SK-N-SH (cell line): Measurements from ENCODE around the gene ATG7. TPM values are rescaled to one million over a fixed set of nuclear protein-coding genes. Genes with fewer than 3 reads are reported as not detected.
A peak's percentile ranks its signal among the peaks of the same experiment; 100 is the strongest.

ENCODE experiments used
- CTCF ChIA-PET: fragments of 300-600, 350-600 bp; formaldehyde crosslinking; extraction: SDS; loops from one replicate; lab custom pipeline; 2021; lab: Yijun Ruan, JAX
- POLR2A ChIA-PET: fragments of 350-600 bp; sonication (Branson Sonifier 250); formaldehyde crosslinking; extraction: SDS; loops from one replicate; lab custom pipeline; 2020; ENCODE audit warnings: antibody characterized with exemption, inconsistent platforms; lab: Yijun Ruan, JAX
- DNase-seq: peaks from one replicate; pipeline ENCODE4 v3.0.0; 2012
- H2AFZ ChIP-seq: fragments of 200-600 bp; sonication (generic); 2 replicates; pipeline ENCODE4 v1.8.1; 2016; ENCODE audit warnings: antibody characterized with exemption, mild to moderate bottlenecking, low read depth
- H3F3A ChIP-seq: fragments of 200-600 bp; sonication (generic); replicated peaks from 2 replicates; pipeline ENCODE3; 2016; ENCODE audit warnings: antibody characterized with exemption, mild to moderate bottlenecking; ENCODE audit not compliant: insufficient read depth
- H3K27ac ChIP-seq, 2 experiments: fragments of 200-500 bp in 1 of 2; fragments of 200-600 bp in 1 of 2; sonication (Bioruptor generic) in 1 of 2; sonication (generic), shearing (Covaris generic) in 1 of 2; 2 replicates each; pipeline versions ENCODE4 v1.5.1 to v1.6.1; 2014 to 2016; ENCODE audit warnings: low read depth in 2 of 2, inconsistent platforms in 1 of 2, low read length in 1 of 2, mild to moderate bottlenecking in 1 of 2, mixed read lengths in 1 of 2
- H3K27me3 ChIP-seq: fragments of 200-600 bp; sonication (generic), shearing (Covaris generic); 2 replicates; pipeline ENCODE4 v1.6.1; 2016; ENCODE audit warnings: mixed run types; ENCODE audit not compliant: insufficient read depth
- H3K36me3 ChIP-seq, 2 experiments: fragments of 200-500 bp in 1 of 2; fragments of 200-600 bp in 1 of 2; sonication (Bioruptor generic) in 1 of 2; sonication (generic) in 1 of 2; replicated peaks in 1 of 2; 2 replicates each; pipeline versions ENCODE3 to v1.5.1; 2014 to 2016; ENCODE audit warnings: low read length in 1 of 2, mild to moderate bottlenecking in 1 of 2; ENCODE audit not compliant: insufficient read depth in 2 of 2, control insufficient read depth in 1 of 2
- H3K4me1 ChIP-seq, 2 experiments: fragments of 200-500 bp in 1 of 2; fragments of 200-600 bp in 1 of 2; sonication (Bioruptor generic) in 1 of 2; sonication (generic), shearing (Covaris generic) in 1 of 2; 2 replicates each; pipeline versions ENCODE4 v1.5.1 to v1.6.1; 2014 to 2016; ENCODE audit warnings: low read depth in 1 of 2, low read length in 1 of 2, mixed run types in 1 of 2; ENCODE audit not compliant: insufficient read depth in 2 of 2, control insufficient read depth in 1 of 2
- H3K4me2 ChIP-seq: fragments of 200-600 bp; sonication (generic), shearing (Covaris generic); 2 replicates; pipeline ENCODE4 v1.6.1; 2017; ENCODE audit warnings: mixed run types
- H3K4me3 ChIP-seq, 2 experiments: fragments of 200-500 bp in 1 of 2; fragments of 200-600 bp in 1 of 2; sonication (Bioruptor generic) in 1 of 2; sonication (generic), shearing (Covaris generic) in 1 of 2; 2 replicates each; pipeline versions ENCODE4 v1.5.1 to v1.8.1; 2014 to 2016; ENCODE audit warnings: low read depth in 2 of 2, inconsistent platforms in 1 of 2, low read length in 1 of 2, mild to moderate bottlenecking in 1 of 2, mixed read lengths in 1 of 2, moderate library complexity in 1 of 2
- H3K79me2 ChIP-seq: fragments of 200-600 bp; sonication (generic); 2 replicates; pipeline ENCODE4 v1.8.1; 2017; ENCODE audit warnings: mild to moderate bottlenecking; ENCODE audit not compliant: insufficient read depth
- H3K9ac ChIP-seq: fragments of 200-600 bp; sonication (generic); 2 replicates; pipeline ENCODE4 v1.6.1; 2017; ENCODE audit warnings: mixed run types
- H3K9me2 ChIP-seq: fragments of 200-600 bp; sonication (generic); 2 replicates; pipeline ENCODE4 v1.6.1; 2017; ENCODE audit warnings: mixed run types
- H3K9me3 ChIP-seq: fragments of 200-600 bp; sonication (generic); 2 replicates; pipeline ENCODE4 v1.6.1; 2017; ENCODE audit warnings: mixed run types, mild to moderate bottlenecking, moderate library complexity
- H4K20me1 ChIP-seq: fragments of 200-600 bp; sonication (generic); 2 replicates; pipeline ENCODE4 v1.6.1; 2017; ENCODE audit warnings: mild to moderate bottlenecking, mixed run types; ENCODE audit not compliant: insufficient read depth
- EZH2phosphoT487 ChIP-seq: fragments of 200-600 bp; sonication (generic); IDR thresholded peaks from 2 replicates; pipeline ENCODE4 v1.6.1; 2017; ENCODE audit warnings: low read depth, mixed run types, mild to moderate bottlenecking, antibody characterized with exemption, moderate library complexity, borderline replicate concordance
- FOXJ3 ChIP-seq: sonication (generic); formaldehyde crosslinking; IDR thresholded peaks from 2 replicates; pipeline ENCODE4 v1.5.1; 2020; ENCODE audit warnings: mild to moderate bottlenecking, missing genetic modification reagents
- FOXM1 ChIP-seq: IDR thresholded peaks from 2 replicates; pipeline ENCODE4 v1.4.0; 2012; ENCODE audit warnings: low read depth, mild to moderate bottlenecking
- GABPA ChIP-seq: IDR thresholded peaks from 2 replicates; pipeline ENCODE4 v1.4.0; 2012; ENCODE audit warnings: low read depth, mild to moderate bottlenecking
- JUND ChIP-seq: IDR thresholded peaks from 2 replicates; pipeline ENCODE4 v1.4.0; 2012
- MEF2A ChIP-seq: IDR thresholded peaks from 2 replicates; pipeline ENCODE4 v1.4.0; 2012; ENCODE audit warnings: low read depth, borderline replicate concordance
- MXI1 ChIP-seq: IDR thresholded peaks from 2 replicates; pipeline ENCODE4 v1.6.1; 2012; ENCODE audit warnings: mild to moderate bottlenecking, low read depth, low read length, improper control_type of control experiment
- SIN3A ChIP-seq: IDR thresholded peaks from 2 replicates; pipeline ENCODE4 v1.6.1; 2012; ENCODE audit warnings: low read depth, mild to moderate bottlenecking, low read length, moderate library complexity, borderline replicate concordance
- SMC3 ChIP-seq: IDR thresholded peaks from 2 replicates; pipeline ENCODE4 v1.6.1; 2012; ENCODE audit warnings: low read depth, low read length, improper control_type of control experiment
- TAF1 ChIP-seq: IDR thresholded peaks from 2 replicates; pipeline ENCODE4 v1.6.1; 2012; ENCODE audit warnings: low read depth, mild to moderate bottlenecking, low read length, moderate library complexity, borderline replicate concordance
- YY1 ChIP-seq: IDR thresholded peaks from 2 replicates; pipeline ENCODE4 v1.4.0; 2012; ENCODE audit warnings: low read depth, mild to moderate bottlenecking
- polyA plus RNA-seq, 3 experiments: library from polyadenylated mRNA; depleted of rRNA; stranded (reverse); fragments of >200 nt; gene quantifications; 2 replicates each; pipeline ENCODE4 v1.2.3, GENCODE V29; 2012
- TF ChIP-seq, protein P1 (sequence below): IDR thresholded peaks from 2 replicates; pipeline ENCODE4 v1.4.0; 2012; ENCODE audit warnings: low read depth, borderline replicate concordance
- TF ChIP-seq, protein P2 (sequence below): fragments of 150-350 bp; IDR thresholded peaks from 2 replicates; pipeline ENCODE4 v1.6.1; 2017; ENCODE audit warnings: antibody characterized with exemption, low read length, low read depth, borderline replicate concordance
- TF ChIP-seq, protein P3 (sequence below): fragments of 150-350 bp; IDR thresholded peaks from 2 replicates; pipeline ENCODE4 v1.6.1; 2016; ENCODE audit warnings: mild to moderate bottlenecking, low read depth, low read length
- TF ChIP-seq, protein P4 (sequence below): IDR thresholded peaks from 2 replicates; pipeline ENCODE4; 2012
- TF ChIP-seq, protein P5 (sequence below): IDR thresholded peaks from 2 replicates; pipeline ENCODE4 v1.4.0; 2012; ENCODE audit warnings: low read depth, borderline replicate concordance
- TF ChIP-seq, protein P6 (sequence below): IDR thresholded peaks from 2 replicates; pipeline ENCODE4 v1.6.1; 2012; ENCODE audit warnings: mild to moderate bottlenecking, low read depth, low read length, moderate library complexity

ATG7 gene
- polyA plus RNA-seq, 1 of the 3 experiments (the other 2 are of a cell fraction): 29.5 TPM

DNA sequence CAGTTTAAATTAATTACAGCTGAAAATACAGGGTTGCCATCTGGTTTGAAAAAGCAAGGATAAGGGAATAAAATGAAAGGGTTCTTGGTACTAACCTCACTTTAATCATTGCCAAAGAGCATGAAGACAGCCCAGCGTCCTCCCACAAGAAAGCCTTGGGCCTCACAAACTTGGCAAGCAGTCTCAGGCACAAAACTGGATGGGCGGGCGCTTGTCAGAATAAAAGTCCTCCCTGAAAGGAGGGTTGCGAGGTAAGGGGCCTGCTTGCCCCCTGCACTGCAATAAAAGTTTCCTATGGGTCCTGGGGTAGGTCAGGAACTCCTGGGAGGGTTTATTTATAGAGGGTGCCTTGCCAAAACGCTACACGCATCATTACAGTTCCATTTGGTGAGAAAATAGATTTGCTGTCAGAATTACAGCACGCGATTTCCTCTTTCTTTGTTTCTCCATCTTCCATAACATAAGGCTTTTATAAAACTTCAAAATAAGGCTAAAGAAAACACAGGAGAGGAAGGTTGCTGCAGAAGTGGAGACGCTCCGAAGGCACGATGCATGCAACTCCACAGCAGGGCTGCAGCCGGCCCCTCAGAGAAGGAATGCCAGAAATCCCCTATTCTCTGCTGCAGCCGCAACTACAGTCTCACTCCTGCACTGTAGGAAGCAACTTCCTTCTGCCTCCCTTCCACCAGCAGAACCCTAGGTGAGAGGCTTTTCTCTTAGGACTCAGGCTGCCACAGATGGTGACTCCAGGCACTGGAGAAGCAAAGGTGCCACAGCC lies 310.2 kb downstream of the ATG7 start (continued):
- TF ChIP-seq, protein P1, sequence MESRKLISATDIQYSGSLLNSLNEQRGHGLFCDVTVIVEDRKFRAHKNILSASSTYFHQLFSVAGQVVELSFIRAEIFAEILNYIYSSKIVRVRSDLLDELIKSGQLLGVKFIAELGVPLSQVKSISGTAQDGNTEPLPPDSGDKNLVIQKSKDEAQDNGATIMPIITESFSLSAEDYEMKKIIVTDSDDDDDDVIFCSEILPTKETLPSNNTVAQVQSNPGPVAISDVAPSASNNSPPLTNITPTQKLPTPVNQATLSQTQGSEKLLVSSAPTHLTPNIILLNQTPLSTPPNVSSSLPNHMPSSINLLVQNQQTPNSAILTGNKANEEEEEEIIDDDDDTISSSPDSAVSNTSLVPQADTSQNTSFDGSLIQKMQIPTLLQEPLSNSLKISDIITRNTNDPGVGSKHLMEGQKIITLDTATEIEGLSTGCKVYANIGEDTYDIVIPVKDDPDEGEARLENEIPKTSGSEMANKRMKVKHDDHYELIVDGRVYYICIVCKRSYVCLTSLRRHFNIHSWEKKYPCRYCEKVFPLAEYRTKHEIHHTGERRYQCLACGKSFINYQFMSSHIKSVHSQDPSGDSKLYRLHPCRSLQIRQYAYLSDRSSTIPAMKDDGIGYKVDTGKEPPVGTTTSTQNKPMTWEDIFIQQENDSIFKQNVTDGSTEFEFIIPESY: peak; percentile 23; the same call in 1 of the 2 replicates
- no peak for TF ChIP-seq MEF2A
- no peak for TF ChIP-seq YY1

DNA sequence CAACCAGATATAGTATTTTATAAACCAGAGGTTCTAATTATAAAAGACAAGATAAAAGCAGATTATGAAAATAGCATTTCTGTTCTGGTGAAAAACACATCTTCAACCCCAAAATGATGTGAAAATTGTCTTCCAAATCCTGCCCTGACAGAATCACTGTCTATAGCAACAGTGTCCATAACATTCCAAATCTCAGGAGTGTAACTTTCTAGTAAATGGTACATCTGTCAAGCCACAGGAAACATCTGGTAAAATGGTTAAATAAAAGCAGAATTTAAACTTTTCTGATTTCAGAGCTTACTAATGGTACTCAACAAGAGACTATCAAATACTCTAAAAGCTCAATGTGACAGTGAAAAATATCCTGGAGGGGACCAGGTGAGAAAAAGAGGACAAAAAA lies 311.0 kb downstream of the ATG7 start:
- Histone ChIP-seq H3K4me1 (peaks cover 34 to 51% of the 10 kb centered on the region in 2 experiments), H3K9me3 (no peaks in the 10 kb centered on the region), H3K9me2 (no peaks in the 10 kb centered on the region), H4K20me1 (peaks cover 92% of the 10 kb centered on the region), H2AFZ (no peak overlapping the region), H3K4me2 (peak overlapping the region; percentile 90), H3K27me3 (no peaks in the 10 kb centered on the region), H3K36me3 (peaks cover 7 to 9% of the 10 kb centered on the region in 2 experiments), H3K9ac (peak overlapping the region; percentile 59; the same call in 1 of the 2 replicates), H3K27ac (peak overlapping the region; percentile 80 to 88), H3K79me2 (peaks cover 100% of the 10 kb centered on the region), H3K4me3 (peak overlapping the region in 1 of 2 experiments; percentile 49; a peak in 1 of 4 replicates), H3F3A (peaks cover 23% of the 10 kb centered on the region)
- POLR2A ChIA-PET: no interaction called here
- DNase-seq: no peak
- CTCF ChIA-PET: interaction anchor here (0.6 to 1.3 kb wide), 2 partner anchors 10 to 27 kb away, joined by 3 read pairs; no protein-coding TSS in a partner anchor
- TF ChIP-seq JUND (no peak), FOXM1 (no peak), EZH2phosphoT487 (no peak), MXI1 (no peak), GABPA (no peak), SIN3A (no peak), FOXJ3 (CRISPR knock-in tag) (no peak), SMC3 (no peak), YY1 (no peak), TAF1 (no peak)
- TF ChIP-seq, protein P2, sequence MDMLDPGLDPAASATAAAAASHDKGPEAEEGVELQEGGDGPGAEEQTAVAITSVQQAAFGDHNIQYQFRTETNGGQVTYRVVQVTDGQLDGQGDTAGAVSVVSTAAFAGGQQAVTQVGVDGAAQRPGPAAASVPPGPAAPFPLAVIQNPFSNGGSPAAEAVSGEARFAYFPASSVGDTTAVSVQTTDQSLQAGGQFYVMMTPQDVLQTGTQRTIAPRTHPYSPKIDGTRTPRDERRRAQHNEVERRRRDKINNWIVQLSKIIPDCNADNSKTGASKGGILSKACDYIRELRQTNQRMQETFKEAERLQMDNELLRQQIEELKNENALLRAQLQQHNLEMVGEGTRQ: no peak
- TF ChIP-seq, protein P3, sequence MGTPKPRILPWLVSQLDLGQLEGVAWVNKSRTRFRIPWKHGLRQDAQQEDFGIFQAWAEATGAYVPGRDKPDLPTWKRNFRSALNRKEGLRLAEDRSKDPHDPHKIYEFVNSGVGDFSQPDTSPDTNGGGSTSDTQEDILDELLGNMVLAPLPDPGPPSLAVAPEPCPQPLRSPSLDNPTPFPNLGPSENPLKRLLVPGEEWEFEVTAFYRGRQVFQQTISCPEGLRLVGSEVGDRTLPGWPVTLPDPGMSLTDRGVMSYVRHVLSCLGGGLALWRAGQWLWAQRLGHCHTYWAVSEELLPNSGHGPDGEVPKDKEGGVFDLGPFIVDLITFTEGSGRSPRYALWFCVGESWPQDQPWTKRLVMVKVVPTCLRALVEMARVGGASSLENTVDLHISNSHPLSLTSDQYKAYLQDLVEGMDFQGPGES: no peak
- TF ChIP-seq, protein P4, sequence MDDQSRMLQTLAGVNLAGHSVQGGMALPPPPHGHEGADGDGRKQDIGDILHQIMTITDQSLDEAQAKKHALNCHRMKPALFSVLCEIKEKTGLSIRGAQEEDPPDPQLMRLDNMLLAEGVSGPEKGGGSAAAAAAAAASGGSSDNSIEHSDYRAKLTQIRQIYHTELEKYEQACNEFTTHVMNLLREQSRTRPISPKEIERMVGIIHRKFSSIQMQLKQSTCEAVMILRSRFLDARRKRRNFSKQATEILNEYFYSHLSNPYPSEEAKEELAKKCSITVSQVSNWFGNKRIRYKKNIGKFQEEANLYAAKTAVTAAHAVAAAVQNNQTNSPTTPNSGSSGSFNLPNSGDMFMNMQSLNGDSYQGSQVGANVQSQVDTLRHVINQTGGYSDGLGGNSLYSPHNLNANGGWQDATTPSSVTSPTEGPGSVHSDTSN: no peak
- TF ChIP-seq, protein P5, sequence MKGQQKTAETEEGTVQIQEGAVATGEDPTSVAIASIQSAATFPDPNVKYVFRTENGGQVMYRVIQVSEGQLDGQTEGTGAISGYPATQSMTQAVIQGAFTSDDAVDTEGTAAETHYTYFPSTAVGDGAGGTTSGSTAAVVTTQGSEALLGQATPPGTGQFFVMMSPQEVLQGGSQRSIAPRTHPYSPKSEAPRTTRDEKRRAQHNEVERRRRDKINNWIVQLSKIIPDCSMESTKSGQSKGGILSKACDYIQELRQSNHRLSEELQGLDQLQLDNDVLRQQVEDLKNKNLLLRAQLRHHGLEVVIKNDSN: no peak
- TF ChIP-seq, protein P1: no peak
- TF ChIP-seq, protein P6, sequence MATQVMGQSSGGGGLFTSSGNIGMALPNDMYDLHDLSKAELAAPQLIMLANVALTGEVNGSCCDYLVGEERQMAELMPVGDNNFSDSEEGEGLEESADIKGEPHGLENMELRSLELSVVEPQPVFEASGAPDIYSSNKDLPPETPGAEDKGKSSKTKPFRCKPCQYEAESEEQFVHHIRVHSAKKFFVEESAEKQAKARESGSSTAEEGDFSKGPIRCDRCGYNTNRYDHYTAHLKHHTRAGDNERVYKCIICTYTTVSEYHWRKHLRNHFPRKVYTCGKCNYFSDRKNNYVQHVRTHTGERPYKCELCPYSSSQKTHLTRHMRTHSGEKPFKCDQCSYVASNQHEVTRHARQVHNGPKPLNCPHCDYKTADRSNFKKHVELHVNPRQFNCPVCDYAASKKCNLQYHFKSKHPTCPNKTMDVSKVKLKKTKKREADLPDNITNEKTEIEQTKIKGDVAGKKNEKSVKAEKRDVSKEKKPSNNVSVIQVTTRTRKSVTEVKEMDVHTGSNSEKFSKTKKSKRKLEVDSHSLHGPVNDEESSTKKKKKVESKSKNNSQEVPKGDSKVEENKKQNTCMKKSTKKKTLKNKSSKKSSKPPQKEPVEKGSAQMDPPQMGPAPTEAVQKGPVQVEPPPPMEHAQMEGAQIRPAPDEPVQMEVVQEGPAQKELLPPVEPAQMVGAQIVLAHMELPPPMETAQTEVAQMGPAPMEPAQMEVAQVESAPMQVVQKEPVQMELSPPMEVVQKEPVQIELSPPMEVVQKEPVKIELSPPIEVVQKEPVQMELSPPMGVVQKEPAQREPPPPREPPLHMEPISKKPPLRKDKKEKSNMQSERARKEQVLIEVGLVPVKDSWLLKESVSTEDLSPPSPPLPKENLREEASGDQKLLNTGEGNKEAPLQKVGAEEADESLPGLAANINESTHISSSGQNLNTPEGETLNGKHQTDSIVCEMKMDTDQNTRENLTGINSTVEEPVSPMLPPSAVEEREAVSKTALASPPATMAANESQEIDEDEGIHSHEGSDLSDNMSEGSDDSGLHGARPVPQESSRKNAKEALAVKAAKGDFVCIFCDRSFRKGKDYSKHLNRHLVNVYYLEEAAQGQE: no peak
